ENCODE results near the gene GRIK1.

Gene GRIK1

GRCh38 chr21:29904359-29905282, 35.2 kb downstream of the GRIK1 start:
- no peak for DNase-seq (ENCODE audit: low spot score)
- in situ Hi-C loops (cut with MboI; ENCODE audit: low sequenced_read_pairs, unreplicated experiment): no loop called here
- no peak for TF ChIP-seq CTCF (IDR thresholded peaks at IDR 0.05; ENCODE audit: borderline replicate concordance, control extremely low read depth, extremely low read depth, insufficient read depth, missing control alignments)

- no peak for DNase-seq (ENCODE audit: low spot score)
- no peak for TF ChIP-seq CTCF (IDR thresholded peaks at IDR 0.05; ENCODE audit: borderline replicate concordance, control extremely low read depth, extremely low read depth, insufficient read depth, missing control alignments)
- in situ Hi-C loops (cut with MboI; ENCODE audit: low sequenced_read_pairs, unreplicated experiment): no loop called here
Observed at GRCh38 chr21:29896884-29897283, 42.9 kb downstream of the GRIK1 start.

- in situ Hi-C loops (cut with MboI; ENCODE audit: low sequenced_read_pairs, unreplicated experiment): no loop called here
- DNase-seq (ENCODE audit: low spot score): no peak
- TF ChIP-seq CTCF (IDR thresholded peaks at IDR 0.05; ENCODE audit: borderline replicate concordance, control extremely low read depth, extremely low read depth, insufficient read depth, missing control alignments): no peak
Observed at GRCh38 chr21:29893687-29894086, 46.1 kb downstream of the GRIK1 start.

GRCh38 chr21:29892379-29892778, 47.4 kb downstream of the GRIK1 start:
- in situ Hi-C loops (cut with MboI; ENCODE audit: low sequenced_read_pairs, unreplicated experiment): no loop called here
- TF ChIP-seq CTCF (IDR thresholded peaks at IDR 0.05; ENCODE audit: borderline replicate concordance, control extremely low read depth, extremely low read depth, insufficient read depth, missing control alignments): no peak
- no peak for DNase-seq (ENCODE audit: low spot score)

GRCh38 chr21:29888437-29888836, 51.4 kb downstream of the GRIK1 start:
- in situ Hi-C loops (cut with MboI; ENCODE audit: low sequenced_read_pairs, unreplicated experiment): no loop called here
- TF ChIP-seq CTCF (IDR thresholded peaks at IDR 0.05; ENCODE audit: borderline replicate concordance, control extremely low read depth, extremely low read depth, insufficient read depth, missing control alignments): no peak
- DNase-seq (ENCODE audit: low spot score): no peak

GRCh38 chr21:29887313-29888009, 52.3 kb downstream of the GRIK1 start:
- DNase-seq (ENCODE audit: low spot score): no peak
- TF ChIP-seq CTCF (IDR thresholded peaks at IDR 0.05; ENCODE audit: borderline replicate concordance, control extremely low read depth, extremely low read depth, insufficient read depth, missing control alignments): no peak
- in situ Hi-C loops (cut with MboI; ENCODE audit: low sequenced_read_pairs, unreplicated experiment): no loop called here

Measured in GM13976 (cell line).